Cardiac muscle cell (in vitro differentiated cells and primary cell): ENCODE data around the gene LGR5. TPM values are rescaled to one million over a fixed set of nuclear protein-coding genes. Genes with fewer than 3 reads are reported as not detected.
A peak's percentile ranks its signal among the peaks of the same experiment; 100 is the strongest.

Source experiments
- DNase-seq, 2 donors: peaks; one replicate each; pipeline versions ENCODE4 v3.0.0 to v3.0.0-alpha.2; 2010 to 2017; ENCODE audit warnings: low read depth in 1 of 2, low spot score in 1 of 2
- H3K27ac ChIP-seq: fragments of 200-600 bp; sonication (generic); 2 replicates; pipeline ENCODE4 v1.5.1; 2016
- H3K27me3 ChIP-seq: fragments of 200-600 bp; sonication (generic); 2 replicates; pipeline ENCODE4 v1.6.0; 2016; ENCODE audit warnings: control low read depth
- H3K36me3 ChIP-seq: fragments of 200-600 bp; sonication (generic); 2 replicates; pipeline ENCODE4 v1.5.1; 2016; ENCODE audit warnings: control low read depth
- H3K4me1 ChIP-seq: fragments of 200-600 bp; sonication (generic); 2 replicates; pipeline ENCODE4 v1.8.1; 2017; ENCODE audit warnings: low read depth, mild to moderate bottlenecking, mixed run types
- H3K4me3 ChIP-seq: fragments of 200-600 bp; sonication (generic); 2 replicates; pipeline ENCODE4 v1.5.1; 2016; ENCODE audit warnings: mild to moderate bottlenecking
- H3K9me3 ChIP-seq: fragments of 200-600 bp; sonication (generic); 2 replicates; pipeline ENCODE4 v1.5.1; 2017; ENCODE audit warnings: low read depth, mild to moderate bottlenecking, control low read depth
- CTCF ChIP-seq: IDR thresholded peaks from 2 replicates; pipeline ENCODE4 v1.5.1; 2012; ENCODE audit warnings: low read depth, mild to moderate bottlenecking, low read length
- polyA plus RNA-seq: library from polyadenylated mRNA; unstranded; fragments of >200 nt; fragmentation: Nextera tagmentation; extraction: Ambion mirVana; gene quantifications from 2 replicates; pipeline ENCODE4 v1.2.1, GENCODE V29; 2016
- total RNA-seq: library from RNA; depleted of rRNA; stranded (reverse); fragments of >200 nt; gene quantifications from 2 replicates; pipeline ENCODE4 v1.2.3, GENCODE V29; 2016

The LGR5 gene
- total and polyA plus RNA-seq, 2 experiments from 2014 or later, result 0.12 to 0.34 TPM

GRCh38 chr12:71499834-71500233 is 60.2 kb downstream of the LGR5 start:
- no peaks in the 10 kb centered on the region for H3K27me3 ChIP-seq
- TF ChIP-seq CTCF, result no peak
- no peaks in the 10 kb centered on the region for H3K9me3 ChIP-seq
- H3K36me3 ChIP-seq, result no peaks in the 10 kb centered on the region
- DNase-seq, result no peak
- no peak overlapping the region for H3K4me3 ChIP-seq
- no peak overlapping the region for H3K27ac ChIP-seq
- H3K4me1 ChIP-seq, result peaks cover 10% of the 10 kb centered on the region

GRCh38 chr12:71503579-71504391 is 64.2 kb downstream of the LGR5 start:
- no peak overlapping the region for H3K27ac ChIP-seq
- H3K27me3 ChIP-seq, result no peaks in the 10 kb centered on the region
- H3K4me1 ChIP-seq, result peaks cover 13% of the 10 kb centered on the region
- H3K4me3 ChIP-seq, result no peak overlapping the region
- no peak for TF ChIP-seq CTCF
- H3K36me3 ChIP-seq, result no peaks in the 10 kb centered on the region
- DNase-seq, result no peak
- H3K9me3 ChIP-seq, result no peaks in the 10 kb centered on the region

- peak; percentile 33 to 49 for DNase-seq
- H3K4me3 ChIP-seq, result no peak overlapping the region
- no peak overlapping the region for H3K27ac ChIP-seq
- no peaks in the 10 kb centered on the region for H3K27me3 ChIP-seq
- H3K36me3 ChIP-seq, result no peaks in the 10 kb centered on the region
- TF ChIP-seq CTCF, result no peak
- no peaks in the 10 kb centered on the region for H3K9me3 ChIP-seq
- H3K4me1 ChIP-seq, result peaks cover 14% of the 10 kb centered on the region
These were observed 64.9 kb downstream of the LGR5 start for GRCh38 chr12:71504476-71504875.

DNA sequence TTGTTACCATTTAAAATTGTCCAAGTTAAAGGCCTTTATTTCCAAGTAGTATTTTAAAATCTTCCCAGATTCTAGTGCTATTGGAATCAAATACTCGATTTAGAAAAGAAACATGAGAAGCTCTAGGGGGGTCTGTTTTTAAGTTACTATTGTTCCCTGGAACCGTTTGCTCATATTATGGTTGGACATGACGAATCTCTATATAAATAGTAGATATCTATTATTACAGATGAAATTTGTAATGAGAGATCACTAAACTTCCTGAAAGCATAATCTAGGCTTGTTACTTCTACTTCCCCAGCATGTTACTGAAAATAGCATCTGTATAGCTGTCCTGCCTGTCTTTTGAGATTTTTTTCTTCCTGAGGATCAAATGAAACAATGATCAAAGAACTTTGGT is 70.1 kb downstream of the LGR5 start:
- Histone ChIP-seq H3K27me3 (no peaks in the 10 kb centered on the region), H3K4me1 (peaks cover 5% of the 10 kb centered on the region), H3K36me3 (no peaks in the 10 kb centered on the region), H3K4me3 (no peak overlapping the region), H3K9me3 (no peaks in the 10 kb centered on the region), H3K27ac (no peak overlapping the region)
- TF ChIP-seq CTCF, result no peak
- no peak for DNase-seq

GRCh38 chr12:71517145-71517846 is 77.7 kb downstream of the LGR5 start:
- Histone ChIP-seq H3K4me3 (no peak overlapping the region), H3K27me3 (no peaks in the 10 kb centered on the region), H3K4me1 (no peaks in the 10 kb centered on the region), H3K9me3 (no peaks in the 10 kb centered on the region), H3K36me3 (no peaks in the 10 kb centered on the region), H3K27ac (no peak overlapping the region)
- no peak for TF ChIP-seq CTCF
- DNase-seq, result no peak
